MCF 10A (cell line): ENCODE results near the gene OVOL3. TPM values are rescaled to one million over a fixed set of nuclear protein-coding genes. Genes with fewer than 3 reads are reported as not detected.

Experiments used
- BruUV-seq: library from RNA; stranded (reverse); fragments of 400-500 nt; replicated peaks from 2 replicates; lab custom pipeline; 2021; lab: Mats Ljungman, UMichigan
- CTCF ChIA-PET: fragments of 300-600 bp; sonication (Branson Sonifier 250); formaldehyde crosslinking; extraction: SDS; loops from one replicate; lab custom pipeline; 2021; ENCODE audit warnings: antibody characterized with exemption, inconsistent platforms; lab: Yijun Ruan, JAX
- POLR2A ChIA-PET: fragments of 300-600, 350-650 bp; sonication (Branson Sonifier 250); formaldehyde crosslinking; extraction: SDS; loops from one replicate; lab custom pipeline; 2020; ENCODE audit warnings: antibody characterized with exemption, inconsistent platforms; lab: Yijun Ruan, JAX
- DNase-seq: peaks from one replicate; pipeline ENCODE4 v3.0.0-alpha.2; 2018; ENCODE audit not compliant: unreplicated experiment
- H3K27ac Mint-ChIP-seq: one replicate; pipeline ENCODE4 v1.8.0; 2022; ENCODE audit warnings: mild to moderate bottlenecking, low read depth, mixed read lengths; ENCODE audit not compliant: unreplicated experiment
- H3K27me3 Mint-ChIP-seq: one replicate; pipeline ENCODE4 v1.8.0; 2022; ENCODE audit warnings: mixed read lengths; ENCODE audit not compliant: insufficient read depth, unreplicated experiment
- H3K36me3 Mint-ChIP-seq: one replicate; pipeline ENCODE4 v1.8.0; 2022; ENCODE audit warnings: mild to moderate bottlenecking, moderate library complexity, mixed read lengths; ENCODE audit not compliant: insufficient read depth, unreplicated experiment
- H3K4me1 Mint-ChIP-seq: one replicate; pipeline ENCODE4 v1.8.0; 2022; ENCODE audit warnings: mixed read lengths; ENCODE audit not compliant: insufficient read depth, unreplicated experiment
- H3K4me3 Mint-ChIP-seq: one replicate; pipeline ENCODE4 v1.8.0; 2022; ENCODE audit warnings: mild to moderate bottlenecking, moderate library complexity, mixed read lengths; ENCODE audit not compliant: unreplicated experiment
- H3K9me3 Mint-ChIP-seq: one replicate; pipeline ENCODE4 v1.8.0; 2022; ENCODE audit warnings: mixed read lengths; ENCODE audit not compliant: unreplicated experiment
- intact Hi-C: fragments of 100-400 bp; cut with micrococcal nuclease; formaldehyde crosslinking; loops from 2 replicates; pipeline ENCODE4 v1.14.1; 2022
- total RNA-seq: library from RNA; stranded (reverse); gene quantifications from 2 replicates; pipeline ENCODE4 v1.2.3, GENCODE V29; 2022
- TF ChIP-seq, protein P1 (sequence below): fragments of 200-600 bp; IDR thresholded peaks from one replicate; pipeline ENCODE4 v1.8.0; 2022; ENCODE audit warnings: antibody characterized with exemption, mild to moderate bottlenecking; ENCODE audit not compliant: unreplicated experiment

Gene OVOL3
- total RNA-seq, 1 experiment from 2014 or later = not detected

DNA sequence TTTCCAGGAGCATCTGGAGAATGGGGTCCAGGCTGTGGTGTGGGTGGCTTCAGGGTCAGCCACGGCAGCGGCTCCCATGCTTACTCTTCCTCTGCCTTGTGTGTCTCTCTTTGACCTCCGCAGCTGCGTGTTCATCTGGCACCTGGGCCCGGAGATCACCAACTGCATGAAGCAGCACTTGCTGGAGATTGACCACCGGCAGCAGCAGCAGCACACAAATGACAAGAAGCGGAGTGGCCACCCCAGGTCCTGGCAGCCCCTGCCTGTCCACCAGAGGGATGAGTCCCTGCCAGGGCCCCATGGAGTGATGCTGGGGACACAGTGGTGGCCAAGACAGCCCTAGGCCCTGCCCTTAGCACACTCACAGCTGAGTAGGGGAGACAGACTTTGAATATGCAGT, 18.4 kb upstream of the OVOL3 start:
- no peak for DNase-seq
- Mint-ChIP-seq H3K4me3 (no peak overlapping the region), H3K27me3 (no peaks in the 10 kb centered on the region), H3K9me3 (no peaks in the 10 kb centered on the region), H3K27ac (no peak overlapping the region), H3K36me3 (peaks cover 20% of the 10 kb centered on the region), H3K4me1 (no peaks in the 10 kb centered on the region)
- BruUV-seq = no TSS peak
- intact Hi-C loops = no loop called here
- POLR2A ChIA-PET = no interaction called here
- TF ChIP-seq, protein P1, sequence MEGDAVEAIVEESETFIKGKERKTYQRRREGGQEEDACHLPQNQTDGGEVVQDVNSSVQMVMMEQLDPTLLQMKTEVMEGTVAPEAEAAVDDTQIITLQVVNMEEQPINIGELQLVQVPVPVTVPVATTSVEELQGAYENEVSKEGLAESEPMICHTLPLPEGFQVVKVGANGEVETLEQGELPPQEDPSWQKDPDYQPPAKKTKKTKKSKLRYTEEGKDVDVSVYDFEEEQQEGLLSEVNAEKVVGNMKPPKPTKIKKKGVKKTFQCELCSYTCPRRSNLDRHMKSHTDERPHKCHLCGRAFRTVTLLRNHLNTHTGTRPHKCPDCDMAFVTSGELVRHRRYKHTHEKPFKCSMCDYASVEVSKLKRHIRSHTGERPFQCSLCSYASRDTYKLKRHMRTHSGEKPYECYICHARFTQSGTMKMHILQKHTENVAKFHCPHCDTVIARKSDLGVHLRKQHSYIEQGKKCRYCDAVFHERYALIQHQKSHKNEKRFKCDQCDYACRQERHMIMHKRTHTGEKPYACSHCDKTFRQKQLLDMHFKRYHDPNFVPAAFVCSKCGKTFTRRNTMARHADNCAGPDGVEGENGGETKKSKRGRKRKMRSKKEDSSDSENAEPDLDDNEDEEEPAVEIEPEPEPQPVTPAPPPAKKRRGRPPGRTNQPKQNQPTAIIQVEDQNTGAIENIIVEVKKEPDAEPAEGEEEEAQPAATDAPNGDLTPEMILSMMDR = no peak
- CTCF ChIA-PET = interaction anchor here (0.6 kb wide), 1 partner anchor 65 kb away, joined by 3 read pairs; no protein-coding TSS in a partner anchor

DNA sequence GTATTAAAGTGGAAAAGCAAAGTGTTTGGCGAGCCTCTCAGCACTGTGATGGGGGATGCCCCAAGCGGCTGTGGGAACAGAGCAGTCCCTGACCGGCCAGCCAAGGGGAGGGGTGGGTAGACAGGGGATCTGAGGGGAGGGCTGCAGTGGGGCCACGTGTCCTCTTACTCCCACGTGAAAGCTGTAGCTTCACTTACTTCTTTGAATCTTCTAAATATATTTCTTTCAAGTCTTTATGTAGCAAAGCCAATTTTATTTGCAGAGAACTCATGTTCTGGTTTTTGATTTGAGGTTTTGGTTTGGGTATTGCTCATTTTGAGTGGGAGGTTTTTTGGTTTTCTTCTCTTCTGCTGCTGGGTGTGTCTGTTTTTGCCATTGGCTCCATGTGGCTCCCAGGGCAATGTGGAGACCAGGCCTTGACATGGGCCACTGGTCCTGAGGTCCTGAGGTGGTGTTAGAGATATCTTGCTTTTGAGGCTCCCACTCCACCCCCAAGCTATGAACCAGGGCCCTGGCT, 17.7 kb upstream of the OVOL3 start:
- intact Hi-C loops = no loop called here
- ChIA-PET POLR2A (interaction anchor here (0.6 kb wide), 1 partner anchor 393 kb away, joined by 3 read pairs; no protein-coding TSS in a partner anchor), CTCF (no interaction called here)
- Mint-ChIP-seq H3K4me1 (no peaks in the 10 kb centered on the region), H3K36me3 (peaks cover 20% of the 10 kb centered on the region), H3K4me3 (no peak overlapping the region), H3K27me3 (no peaks in the 10 kb centered on the region), H3K9me3 (no peaks in the 10 kb centered on the region), H3K27ac (no peak overlapping the region)
- no peak for DNase-seq
- BruUV-seq = no TSS peak
- TF ChIP-seq, protein P1 = no peak

DNA sequence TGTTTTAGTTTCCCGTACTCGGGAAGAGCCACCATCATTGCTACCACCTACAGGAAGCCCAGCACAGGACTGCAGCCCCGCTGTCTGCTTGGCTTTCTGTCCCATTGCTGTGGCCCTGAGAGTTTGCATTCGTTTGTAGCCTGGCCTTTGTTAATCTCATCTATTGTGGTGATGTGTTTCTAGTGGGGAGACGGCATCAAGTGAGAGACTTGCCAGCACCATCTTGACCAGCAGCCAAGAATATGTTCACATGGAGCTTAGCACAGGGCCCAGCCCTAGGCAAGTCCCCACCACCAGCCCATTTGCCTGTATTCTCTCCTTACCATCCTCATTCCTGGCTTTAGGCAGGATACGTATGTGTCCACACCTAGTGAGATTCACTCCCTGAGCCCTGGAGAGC, 17.3 kb upstream of the OVOL3 start:
- no peak for DNase-seq
- Mint-ChIP-seq H3K9me3 (no peaks in the 10 kb centered on the region), H3K36me3 (peaks cover 20% of the 10 kb centered on the region), H3K4me3 (no peak overlapping the region), H3K27ac (no peak overlapping the region), H3K27me3 (no peaks in the 10 kb centered on the region), H3K4me1 (no peaks in the 10 kb centered on the region)
- CTCF ChIA-PET = no interaction called here
- no TSS peak for BruUV-seq
- POLR2A ChIA-PET = interaction anchor here (0.6 kb wide), 1 partner anchor 393 kb away, joined by 3 read pairs; no protein-coding TSS in a partner anchor
- TF ChIP-seq, protein P1 = no peak
- intact Hi-C loops = no loop called here

DNA sequence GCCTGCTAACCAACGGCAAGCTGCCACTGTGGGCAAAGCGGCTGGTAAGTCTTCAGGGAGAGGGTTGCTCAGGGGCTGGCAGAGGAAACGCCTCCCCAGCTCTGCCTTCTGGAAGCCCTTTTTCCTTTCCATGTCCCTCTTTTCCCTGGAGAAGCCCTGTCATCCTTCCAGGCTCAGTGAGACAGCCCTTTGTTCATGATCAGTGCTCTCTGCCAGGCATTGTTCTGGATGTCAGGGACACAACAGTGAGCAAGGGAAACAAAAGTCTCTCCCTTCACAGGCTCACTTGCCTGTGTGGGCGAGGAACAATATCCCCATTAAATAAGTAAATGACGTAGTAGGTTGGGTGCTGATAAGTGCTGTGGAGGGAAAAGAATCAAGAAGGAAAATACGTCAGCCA, 13.9 kb upstream of the OVOL3 start:
- Mint-ChIP-seq H3K9me3 (no peaks in the 10 kb centered on the region), H3K36me3 (peaks cover 20% of the 10 kb centered on the region), H3K4me3 (no peak overlapping the region), H3K4me1 (no peaks in the 10 kb centered on the region), H3K27ac (no peak overlapping the region), H3K27me3 (no peaks in the 10 kb centered on the region)
- no peak for DNase-seq
- TF ChIP-seq, protein P1 = no peak
- intact Hi-C loops = no loop called here
- BruUV-seq = no TSS peak
- ChIA-PET CTCF (no interaction called here), POLR2A (interaction anchor here (0.8 kb wide), 1 partner anchor 10 kb away, joined by 3 read pairs; no protein-coding TSS in a partner anchor)
